ENCODE measurements around the gene RNF126. TPM values are rescaled to one million over a fixed set of nuclear protein-coding genes. Genes with fewer than 3 reads are reported as not detected.
"Not testable (repeated sequence)": the region's sequence is repeated elsewhere in the genome, so short reads cannot be mapped to it uniquely, and the experiment has no call there.

The RNF126 gene
- total RNA-seq, 8 experiments from 2014 or later: 9.3 to 54.5 (median 22.7) TPM

DNA sequence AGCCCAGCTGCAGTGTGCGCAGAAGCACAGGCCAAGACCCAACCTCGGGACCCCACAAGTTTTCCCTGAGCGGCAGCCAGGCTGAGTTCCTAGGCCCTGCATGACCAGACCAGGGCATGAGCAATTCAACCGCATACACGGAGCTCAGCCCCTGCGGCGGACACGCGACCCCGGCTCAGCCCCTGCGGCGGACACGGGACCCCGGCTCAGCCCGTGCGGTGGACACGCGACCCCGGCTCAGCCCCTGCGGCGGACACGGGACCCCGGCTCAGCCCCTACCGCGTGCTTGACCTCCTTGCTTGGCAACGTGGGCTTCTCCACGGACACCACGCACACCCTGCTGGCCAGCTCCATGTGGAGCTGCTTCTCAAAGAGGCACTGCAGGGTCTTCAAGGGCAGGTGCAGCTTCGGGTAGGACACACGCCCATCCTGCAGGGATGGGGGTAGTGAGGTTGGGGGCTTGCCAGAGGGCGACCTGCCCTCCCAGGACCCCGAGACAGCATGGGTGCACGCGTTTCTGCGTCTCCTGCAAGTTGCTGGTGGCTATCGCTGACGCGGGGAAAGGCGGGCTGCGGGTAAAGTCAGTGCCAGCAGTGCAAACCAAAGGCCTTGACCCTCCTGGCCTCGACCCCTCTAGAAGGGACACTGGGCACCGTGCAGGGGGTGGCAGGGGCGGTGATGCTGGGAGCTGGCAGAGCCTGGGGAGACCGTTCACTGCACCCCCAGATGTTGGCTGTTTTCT is 39.7 kb downstream of the RNF126 start:
- Histone ChIP-seq H3K4me3 (no peak overlapping the region), H3K27ac (no peak overlapping the region), H3K4me1 (replicated peaks in 1 of 2) (peaks cover 0 to 7% of the 10 kb centered on the region in 2 donors)
- peak in 3 of 8 experiments; percentile 5 to 7 (median 6) for ATAC-seq (replicated peaks in 6 of 8)
- in situ Hi-C loops (cut with MboI; ENCODE audit: low pct_unique_long_range_greater_than_20kb in 2 of 9, low sequenced_read_pairs in 9 of 9, unreplicated experiment in 9 of 9): no loop called here
- WGBS, 10 experiments: 90 to 100% (median 100%) methylated on average over 1 to 3 of the region's 44 CpGs; no CpG with 5 or more reads in 7 of the 10 experiments

DNA sequence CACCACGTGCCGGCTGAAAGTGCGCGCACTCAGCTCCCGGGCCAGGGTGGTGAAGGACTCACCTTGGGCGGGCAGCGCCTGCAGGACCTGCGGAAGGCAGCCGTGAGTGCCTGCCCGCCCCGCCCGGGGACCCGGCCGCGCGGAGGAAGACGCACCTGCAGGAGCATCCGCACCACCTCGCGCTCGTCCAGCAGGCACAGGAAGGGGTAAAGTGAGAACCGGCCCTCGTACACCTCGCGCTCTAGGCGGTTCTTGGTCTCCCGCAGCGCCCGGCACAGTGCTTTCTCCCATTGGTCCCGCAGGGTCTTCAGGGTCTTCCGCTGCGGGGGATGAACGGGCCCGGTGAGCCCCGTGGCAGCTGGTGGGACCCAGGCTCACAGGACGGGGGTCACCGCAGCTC is 40.3 kb downstream of the RNF126 start:
- no peak for ATAC-seq (replicated peaks in 6 of 8)
- Histone ChIP-seq H3K4me1 (replicated peaks in 1 of 2) (peaks cover 0 to 7% of the 10 kb centered on the region in 2 donors), H3K27ac (no peak overlapping the region), H3K4me3 (no peak overlapping the region)
- in situ Hi-C loops (cut with MboI; ENCODE audit: low pct_unique_long_range_greater_than_20kb in 2 of 9, low sequenced_read_pairs in 9 of 9, unreplicated experiment in 9 of 9): no loop called here
- 99 to 100% methylated on average over 1 to 13 of the region's 37 CpGs; no CpG with 5 or more reads in 8 of the 10 experiments for WGBS, 10 experiments

DNA sequence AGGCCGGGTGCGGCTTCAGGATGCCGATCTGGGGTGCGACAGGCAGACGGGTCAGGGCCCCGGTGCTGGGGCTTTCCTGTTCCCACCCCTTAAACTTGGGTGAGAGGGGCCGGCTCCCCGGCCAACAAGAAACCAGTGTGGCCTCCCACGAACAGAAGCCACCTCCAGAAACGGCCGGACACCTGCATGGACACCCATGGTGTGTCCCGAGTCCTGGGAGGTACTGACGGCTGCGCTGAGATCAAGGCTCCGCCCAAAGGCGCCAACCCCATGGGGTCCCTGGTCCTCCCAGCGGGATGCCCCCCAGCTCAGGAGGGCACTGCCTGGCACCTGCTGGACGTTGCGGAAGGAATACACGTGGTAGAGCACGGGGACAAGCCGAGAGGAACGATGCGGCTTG is 41.2 kb downstream of the RNF126 start:
- Histone ChIP-seq H3K4me3 (no peak overlapping the region), H3K27ac (no peak overlapping the region), H3K4me1 (replicated peaks in 1 of 2) (peaks cover 0 to 7% of the 10 kb centered on the region in 2 donors)
- no peak for ATAC-seq (replicated peaks in 6 of 8)
- in situ Hi-C loops (cut with MboI; ENCODE audit: low pct_unique_long_range_greater_than_20kb in 2 of 9, low sequenced_read_pairs in 9 of 9, unreplicated experiment in 9 of 9): no loop called here
- 80 to 100% (median 100%) methylated on average over 2 to 4 of the region's 24 CpGs; no CpG with 5 or more reads in 7 of the 10 experiments for whole genome bisulfite sequencing, 10 experiments

DNA sequence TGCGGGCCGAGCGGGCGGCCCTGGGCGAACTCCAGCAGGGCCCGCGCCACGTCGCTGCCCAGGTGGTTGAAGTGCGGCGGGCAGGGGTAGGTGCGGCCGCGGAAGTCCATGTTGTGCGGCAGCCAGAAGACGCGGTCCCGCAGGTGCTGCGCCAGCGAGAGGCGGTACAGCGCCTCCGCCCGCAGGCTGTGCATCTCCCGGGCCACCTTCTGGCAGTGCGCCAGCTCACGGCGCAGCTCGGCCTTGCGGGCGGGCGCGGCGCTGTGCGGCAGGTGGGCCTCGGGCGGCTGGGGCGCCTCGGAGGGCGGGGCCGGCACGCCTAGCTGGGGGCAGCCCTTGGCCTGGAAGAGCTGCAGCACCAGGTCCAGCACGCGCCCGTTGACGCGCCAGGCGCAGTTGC is 41.8 kb downstream of the RNF126 start:
- H3K4me1 ChIP-seq (replicated peaks in 1 of 2); in situ Hi-C loops (cut with MboI; ENCODE audit: low pct_unique_long_range_greater_than_20kb in 2 of 9, low sequenced_read_pairs in 9 of 9, unreplicated experiment in 9 of 9); H3K4me3 ChIP-seq; ATAC-seq (replicated peaks in 6 of 8); H3K27ac ChIP-seq: not testable (repeated sequence)
- 100% methylated on average over 10 of the region's 48 CpGs; no CpG with 5 or more reads in 9 of the 10 experiments for WGBS, 10 experiments

DNA sequence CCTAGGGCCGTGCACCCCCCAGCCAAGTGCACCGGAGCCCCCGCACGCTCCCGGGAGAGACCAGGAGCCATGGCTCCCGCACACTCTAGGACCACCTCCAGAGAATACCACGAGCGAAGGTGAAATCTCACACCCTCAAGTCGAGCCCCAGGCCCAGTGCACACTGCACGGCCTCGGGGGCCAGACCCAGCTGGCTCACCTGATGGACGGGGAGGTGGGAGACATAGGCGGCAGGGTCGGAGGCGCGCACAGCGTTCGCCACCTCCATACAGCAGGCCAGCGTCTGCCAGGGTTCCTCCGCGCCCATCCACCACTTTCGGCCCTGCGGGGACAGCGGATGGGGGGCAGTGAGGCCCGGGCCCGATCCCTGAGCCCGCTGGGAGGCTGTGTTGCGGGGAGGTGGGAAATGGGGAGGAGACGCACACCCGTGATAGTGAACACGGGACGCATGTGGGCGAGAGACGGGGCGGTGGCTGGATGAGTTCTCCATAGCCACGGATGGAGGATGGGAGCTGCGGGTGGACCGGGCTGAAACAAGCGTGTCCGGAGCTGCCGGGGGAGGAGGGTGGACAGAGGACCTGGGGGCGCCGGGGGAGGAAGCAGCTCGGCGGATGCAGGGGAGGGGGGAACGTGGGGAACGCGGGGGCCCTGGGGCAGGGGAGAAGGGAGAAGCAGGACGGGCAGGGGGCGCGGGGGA is 42.7 kb downstream of the RNF126 start:
- in situ Hi-C loops (cut with MboI; ENCODE audit: low pct_unique_long_range_greater_than_20kb in 2 of 9, low sequenced_read_pairs in 9 of 9, unreplicated experiment in 9 of 9): no loop called here
- no peak overlapping the region for H3K27ac ChIP-seq
- H3K4me1 ChIP-seq (replicated peaks in 1 of 2): peaks cover 3 to 9% of the 10 kb centered on the region in 2 donors
- no CpG with 5 or more reads among the region's 51 CpGs for WGBS, 10 experiments
- H3K4me3 ChIP-seq: no peak overlapping the region
- ATAC-seq (replicated peaks in 6 of 8): no peak

DNA sequence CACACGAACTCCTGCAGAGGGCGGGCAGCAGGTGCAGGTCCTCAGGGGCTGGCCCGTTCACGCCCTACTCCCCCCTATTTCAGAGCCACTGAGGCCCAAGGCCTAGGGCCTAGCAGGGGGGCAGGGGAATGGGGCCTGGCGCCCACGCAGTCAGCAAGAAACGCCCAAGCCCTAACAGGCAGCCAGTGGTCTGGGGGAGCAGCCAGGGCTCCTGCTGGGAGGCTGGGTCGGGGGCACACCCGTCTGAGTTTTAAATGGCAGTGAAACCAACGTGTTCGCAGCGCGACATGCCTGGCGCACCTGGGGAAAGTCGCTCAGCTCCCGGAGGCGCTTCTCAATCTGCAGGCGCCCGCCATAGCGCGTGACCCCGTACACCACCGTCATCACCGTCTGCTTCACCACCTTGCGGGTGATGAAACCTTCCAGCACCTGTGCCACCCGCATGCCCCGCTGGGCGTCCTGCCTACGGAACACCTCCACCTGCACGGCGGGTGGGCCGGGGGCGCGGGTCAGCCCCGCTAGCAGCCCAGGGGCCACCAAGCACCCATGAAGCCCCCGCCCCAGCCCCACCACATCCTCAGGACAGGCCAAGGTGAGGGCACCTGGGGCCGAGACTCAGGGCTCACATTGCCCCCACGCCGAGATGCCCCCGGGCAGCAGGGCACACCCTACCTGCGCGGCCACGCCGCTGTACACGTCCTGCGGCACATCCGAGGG is 43.6 kb downstream of the RNF126 start:
- no peak for ATAC-seq (replicated peaks in 6 of 8)
- Histone ChIP-seq H3K27ac (no peak overlapping the region), H3K4me1 (replicated peaks in 1 of 2) (peaks cover 3 to 8% of the 10 kb centered on the region in 2 donors), H3K4me3 (no peak overlapping the region)
- WGBS, 10 experiments: 100% methylated on average over 3 of the region's 47 CpGs; no CpG with 5 or more reads in 9 of the 10 experiments
- in situ Hi-C loops (cut with MboI; ENCODE audit: low pct_unique_long_range_greater_than_20kb in 2 of 9, low sequenced_read_pairs in 9 of 9, unreplicated experiment in 9 of 9): no loop called here

DNA sequence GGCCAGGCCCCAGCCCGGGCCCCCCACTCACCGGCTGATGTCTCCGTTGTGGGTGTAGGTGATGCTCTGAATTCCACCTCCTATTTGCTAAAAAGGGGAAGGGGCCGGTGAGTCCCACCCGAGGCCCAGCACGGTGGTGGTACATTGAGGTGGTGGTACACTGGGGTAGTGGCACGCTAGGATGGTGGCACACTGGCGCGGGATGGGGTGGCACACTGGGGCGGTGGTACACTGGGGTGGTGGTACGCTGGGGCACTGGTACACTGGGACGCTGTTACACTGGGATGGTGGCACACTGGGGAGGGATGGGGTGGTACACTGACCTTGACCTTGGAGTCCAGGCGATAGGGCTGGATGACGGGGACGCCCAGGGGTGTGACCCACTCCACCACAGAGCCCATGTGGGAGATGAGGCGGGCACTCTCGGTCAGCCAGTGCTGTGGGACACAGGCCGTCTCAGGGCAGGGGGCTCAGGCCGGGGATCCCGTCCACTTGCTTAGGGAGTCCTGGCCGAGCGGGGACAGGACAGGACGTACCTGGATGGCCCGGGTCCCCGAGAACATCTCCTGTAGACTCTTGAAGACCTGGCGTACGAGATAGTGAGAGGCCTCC is 44.2 kb downstream of the RNF126 start:
- ATAC-seq (replicated peaks in 6 of 8): no peak
- H3K27ac ChIP-seq: no peak overlapping the region

DNA sequence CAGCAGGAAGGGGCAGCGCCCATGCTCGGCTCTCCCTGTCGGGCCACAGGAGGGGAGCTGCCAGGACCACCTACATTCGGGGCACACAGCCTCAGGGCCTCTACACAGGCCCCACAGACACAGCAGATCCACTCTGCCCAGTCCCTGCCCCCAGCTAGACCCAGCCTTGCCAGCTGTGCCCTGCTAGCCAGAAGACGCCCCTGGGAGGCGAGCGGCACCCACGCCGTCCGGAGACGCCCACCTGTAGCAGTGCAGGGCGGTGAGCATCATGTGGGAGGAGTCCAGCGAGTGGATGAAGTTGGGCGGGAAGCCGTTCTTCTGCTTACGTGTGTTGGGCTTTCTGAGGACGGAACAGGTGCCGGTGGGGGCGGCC is 44.8 kb downstream of the RNF126 start:
- WGBS, 10 experiments: 80 to 93% (median 92%) methylated on average over 1 to 3 of the region's 19 CpGs; no CpG with 5 or more reads in 7 of the 10 experiments
- H3K27ac ChIP-seq: no peak overlapping the region
- in situ Hi-C loops (cut with MboI; ENCODE audit: low pct_unique_long_range_greater_than_20kb in 2 of 9, low sequenced_read_pairs in 9 of 9, unreplicated experiment in 9 of 9): no loop called here
- no peak overlapping the region for H3K4me3 ChIP-seq
- ATAC-seq (replicated peaks in 6 of 8): no peak
- H3K4me1 ChIP-seq (replicated peaks in 1 of 2): peaks cover 2 to 3% of the 10 kb centered on the region in 2 donors

More for the DNA sequence above, 44.2 kb downstream of the RNF126 start:
- H3K4me1 ChIP-seq (replicated peaks in 1 of 2): peaks cover 3 to 4% of the 10 kb centered on the region in 2 donors
- 96% methylated on average over 12 of the region's 27 CpGs; no CpG with 5 or more reads in 9 of the 10 experiments for whole genome bisulfite sequencing, 10 experiments
- in situ Hi-C loops (cut with MboI; ENCODE audit: low pct_unique_long_range_greater_than_20kb in 2 of 9, low sequenced_read_pairs in 9 of 9, unreplicated experiment in 9 of 9): no loop called here
- no peak overlapping the region for H3K4me3 ChIP-seq

DNA sequence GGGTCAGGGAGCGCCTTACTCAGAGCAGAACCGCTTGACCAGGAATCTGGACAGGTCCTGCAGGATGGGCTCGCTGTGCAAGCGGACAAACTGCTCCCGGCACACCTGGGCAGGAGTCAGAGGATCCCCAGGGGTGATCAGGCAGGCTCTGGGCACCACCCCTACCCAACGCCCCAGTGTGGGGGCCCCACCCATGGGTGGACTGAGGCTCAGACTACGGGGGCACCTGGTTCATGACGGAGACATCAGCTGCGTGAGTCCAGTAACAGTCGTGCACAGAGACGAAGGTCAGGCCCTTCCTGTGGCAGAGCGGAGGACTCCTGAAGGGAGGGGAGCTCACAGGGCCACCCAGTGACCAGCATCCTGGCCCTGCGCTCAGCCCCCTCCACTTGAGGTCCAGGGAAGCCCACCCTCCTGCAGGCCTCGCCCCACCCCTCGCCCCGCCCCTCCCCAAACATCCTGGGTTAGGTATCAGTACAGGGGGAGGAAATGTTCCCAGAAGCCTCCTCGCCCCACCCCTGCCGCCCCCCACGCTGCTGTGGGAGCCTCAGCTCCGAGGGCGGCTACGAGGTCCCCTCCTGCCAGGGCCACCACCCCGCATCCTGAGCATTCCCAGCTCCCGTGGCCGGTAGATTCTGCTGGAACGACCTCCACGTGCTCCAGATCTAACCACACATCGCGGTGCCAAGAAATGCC is 45.3 kb downstream of the RNF126 start:
- ATAC-seq (replicated peaks in 6 of 8): no peak
- in situ Hi-C loops (cut with MboI; ENCODE audit: low pct_unique_long_range_greater_than_20kb in 2 of 9, low sequenced_read_pairs in 9 of 9, unreplicated experiment in 9 of 9): no loop called here
- Histone ChIP-seq H3K4me1 (replicated peaks in 1 of 2) (peaks cover 2 to 3% of the 10 kb centered on the region in 2 donors), H3K27ac (no peak overlapping the region), H3K4me3 (no peak overlapping the region)
- WGBS, 10 experiments: 80 to 100% methylated on average over 2 to 3 of the region's 29 CpGs; no CpG with 5 or more reads in 8 of the 10 experiments

DNA sequence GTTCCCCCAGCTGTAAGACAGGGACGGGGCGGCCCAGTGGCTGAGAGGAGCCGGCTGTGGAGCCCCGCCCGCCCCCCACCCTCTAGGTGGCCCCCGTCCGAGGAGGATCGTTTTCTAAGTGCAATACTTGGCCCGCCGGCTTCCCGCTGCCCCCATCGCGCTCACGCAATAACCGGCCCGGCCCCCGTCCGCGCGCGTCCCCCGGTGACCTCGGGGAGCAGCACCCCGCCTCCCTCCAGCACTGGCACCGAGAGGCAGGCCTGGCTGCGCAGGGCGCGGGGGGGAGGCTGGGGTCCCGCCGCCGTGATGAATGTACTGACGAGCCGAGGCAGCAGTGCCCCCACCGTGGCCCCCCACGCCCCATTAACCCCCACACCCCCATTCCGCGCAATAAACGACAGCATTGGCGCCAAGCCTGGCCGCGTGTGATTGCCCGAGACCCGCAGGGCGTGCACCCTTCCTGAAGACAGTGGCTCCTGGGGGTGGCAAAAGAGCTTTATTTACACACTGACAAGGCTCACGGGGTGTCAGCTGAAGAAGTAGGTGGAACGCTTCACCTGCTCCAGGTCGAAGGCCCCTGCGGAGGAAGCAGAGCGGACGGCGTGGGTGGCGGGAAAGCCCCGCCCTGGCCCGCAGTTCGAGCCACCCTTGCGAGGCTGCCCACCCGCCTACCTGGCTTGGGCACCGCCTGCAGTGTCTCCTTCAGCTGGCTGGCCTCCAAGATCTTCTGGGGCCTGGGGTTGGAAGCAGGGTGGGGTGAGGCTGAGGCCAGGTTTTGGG is 46.1 kb downstream of the RNF126 start:
- 100% methylated on average over 1 to 2 of the region's 58 CpGs; no CpG with 5 or more reads in 8 of the 10 experiments for WGBS, 10 experiments
- peaks cover 2 to 3% of the 10 kb centered on the region in 2 donors for H3K4me1 ChIP-seq (replicated peaks in 1 of 2)
- no peak for ATAC-seq (replicated peaks in 6 of 8)
- no peak overlapping the region for H3K27ac ChIP-seq
- in situ Hi-C loops (cut with MboI; ENCODE audit: low pct_unique_long_range_greater_than_20kb in 2 of 9, low sequenced_read_pairs in 9 of 9, unreplicated experiment in 9 of 9): no loop called here
- H3K4me3 ChIP-seq: no peak overlapping the region

DNA sequence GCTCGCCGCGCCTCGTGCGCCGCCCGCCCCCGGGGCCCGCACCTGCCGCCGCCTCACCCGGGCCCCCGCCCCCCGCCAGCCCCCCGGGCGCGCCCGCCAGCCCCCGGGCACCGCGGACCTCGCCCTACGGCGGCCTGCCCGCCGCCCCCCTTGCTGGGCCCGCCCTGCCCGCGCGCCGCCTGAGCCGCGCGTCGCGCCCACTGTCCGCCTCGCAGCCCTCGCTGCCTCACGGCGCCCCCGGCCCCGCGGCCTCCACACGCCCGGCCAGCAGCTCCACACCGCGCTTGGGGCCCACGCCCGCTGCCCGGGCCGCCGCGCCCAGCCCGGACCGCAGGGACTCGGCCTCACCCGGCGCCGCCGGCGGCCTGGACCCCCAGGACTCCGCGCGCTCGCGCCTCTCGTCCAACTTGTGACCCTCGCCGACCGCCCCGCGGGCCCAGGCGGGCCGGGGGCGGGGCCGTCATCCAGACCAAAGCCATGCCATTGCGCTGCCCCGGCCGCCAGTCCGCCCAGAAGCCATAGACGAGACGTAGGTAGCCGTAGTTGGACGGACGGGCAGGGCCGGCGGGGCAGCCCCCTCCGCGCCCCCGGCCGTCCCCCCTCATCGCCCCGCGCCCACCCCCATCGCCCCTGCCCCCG is 46.8 kb downstream of the RNF126 start:
- peak in 7 of 8 experiments; percentile 9 to 60 (median 44) for ATAC-seq (replicated peaks in 6 of 8)
- WGBS, 10 experiments: no CpG with 5 or more reads among the region's 97 CpGs

More for the DNA sequence above, 46.8 kb downstream of the RNF126 start:
- in situ Hi-C loops (cut with MboI; ENCODE audit: low pct_unique_long_range_greater_than_20kb in 2 of 9, low sequenced_read_pairs in 9 of 9, unreplicated experiment in 9 of 9): no loop called here
- H3K4me3 ChIP-seq: no peak overlapping the region
- H3K4me1 ChIP-seq (replicated peaks in 1 of 2): peaks cover 8 to 9% of the 10 kb centered on the region in 2 donors
- H3K27ac ChIP-seq: no peak overlapping the region
